CD4-positive, CD25-positive, alpha-beta regulatory T cell (primary cell): ENCODE data around the gene LRRC74B. TPM values are rescaled to one million over a fixed set of nuclear protein-coding genes. Genes with fewer than 3 reads are reported as not detected.

Source experiments
- ATAC-seq, 2 donors: fragments of 150-1000 bp; cut with Tn5 transposase; one replicate each; pipeline ENCODE4 v1.10.0; 2021; ENCODE audit warnings: low read depth in 2 of 2, moderate number of reproducible peaks in 2 of 2, moderate library complexity in 1 of 2
- DNase-seq, 3 donors: peaks; one replicate each; pipeline versions ENCODE4 v3.0.0 to v3.0.0-alpha.2; 2012 to 2022; ENCODE audit warnings: mixed read lengths in 1 of 3
- H3K27ac ChIP-seq: one replicate; pipeline ENCODE4 v1.7.0; 2013; ENCODE audit warnings: mild to moderate bottlenecking, low read length; ENCODE audit not compliant: insufficient read depth, poor library complexity, severe bottlenecking
- H3K27me3 ChIP-seq: one replicate; pipeline ENCODE4 v1.7.0; 2013; ENCODE audit warnings: low read length; ENCODE audit not compliant: control insufficient read depth, insufficient read depth
- H3K36me3 ChIP-seq: one replicate; pipeline ENCODE4 v1.7.0; 2013; ENCODE audit warnings: mild to moderate bottlenecking, low read length, moderate library complexity; ENCODE audit not compliant: control insufficient read depth, insufficient read depth
- H3K4me1 ChIP-seq: 2 replicates; pipeline ENCODE4 v1.7.0; 2013; ENCODE audit warnings: mild to moderate bottlenecking, low read length; ENCODE audit not compliant: insufficient read depth, control insufficient read depth, poor library complexity, severe bottlenecking
- H3K4me3 ChIP-seq: one replicate; pipeline ENCODE4 v1.7.0; 2013; ENCODE audit warnings: low read depth, mild to moderate bottlenecking, low read length, moderate library complexity
- H3K9me3 ChIP-seq, 2 experiments: 1 replicate in 1 of 2; 2 replicates in 1 of 2; pipeline ENCODE4 v1.7.0; 2013; ENCODE audit warnings: low read length in 2 of 2, mild to moderate bottlenecking in 1 of 2, moderate library complexity in 1 of 2; ENCODE audit not compliant: control insufficient read depth in 2 of 2
- H3K27ac Mint-ChIP-seq, 3 donors: one replicate each; pipeline ENCODE4 v1.8.0; 2020 to 2022; ENCODE audit warnings: mild to moderate bottlenecking in 3 of 3, mixed read lengths in 3 of 3, moderate library complexity in 2 of 3
- H3K27me3 Mint-ChIP-seq: one replicate; pipeline ENCODE4 v1.8.0; 2022; ENCODE audit warnings: mild to moderate bottlenecking, mixed read lengths
- H3K36me3 Mint-ChIP-seq: one replicate; pipeline ENCODE4 v1.8.0; 2020; ENCODE audit warnings: mixed read lengths
- H3K4me1 Mint-ChIP-seq, 4 donors: one replicate each; pipeline ENCODE4 v1.8.0; 2020 to 2022; ENCODE audit warnings: mixed read lengths in 4 of 4, mild to moderate bottlenecking in 1 of 4
- H3K4me3 Mint-ChIP-seq, 4 donors: one replicate each; pipeline ENCODE4 v1.8.0; 2020 to 2022; ENCODE audit warnings: mild to moderate bottlenecking in 4 of 4, mixed read lengths in 4 of 4, moderate library complexity in 3 of 4
- H3K9me3 Mint-ChIP-seq, 7 donors: one replicate each; pipeline ENCODE4 v1.8.0; 2020 to 2022; ENCODE audit warnings: mixed read lengths in 7 of 7, mild to moderate bottlenecking in 3 of 7, moderate library complexity in 2 of 7
- polyA plus RNA-seq, 4 donors: library from polyadenylated mRNA; unstranded; fragments of 300-500 nt; fragmentation: Illumina TruSeq; gene quantifications; one replicate each; pipeline ENCODE4 v1.2.3, GENCODE V29; 2021
- total RNA-seq: library from RNA; stranded (reverse); gene quantifications from one replicate; pipeline ENCODE4 v1.2.3, GENCODE V29; 2022

The LRRC74B gene
- total and polyA plus RNA-seq, 5 donors from 2014 or later = 0.10 TPM; not detected in 4

GRCh38 chr22:21105294-21105693 lies 59.5 kb downstream of the LRRC74B start:
- H3K36me3 ChIP-seq = no peaks in the 10 kb centered on the region
- peaks cover 0 to 10% (median 6%) of the 10 kb centered on the region in 4 donors for H3K4me1 Mint-ChIP-seq
- H3K9me3 ChIP-seq = no peaks in the 10 kb centered on the region
- no peak overlapping the region for H3K4me3 ChIP-seq
- peaks cover 0 to 1% (median 0%) of the 10 kb centered on the region in 7 donors for H3K9me3 Mint-ChIP-seq
- no peak for DNase-seq
- peaks cover 5% of the 10 kb centered on the region for H3K27me3 ChIP-seq
- peaks cover 36% of the 10 kb centered on the region for H3K27me3 Mint-ChIP-seq
- H3K36me3 Mint-ChIP-seq = no peaks in the 10 kb centered on the region
- H3K27ac Mint-ChIP-seq = no peak overlapping the region
- no peak for ATAC-seq
- H3K4me3 Mint-ChIP-seq = no peak overlapping the region
- H3K4me1 ChIP-seq = peaks cover 4% of the 10 kb centered on the region
- H3K27ac ChIP-seq = no peak overlapping the region

GRCh38 chr22:21106000-21106399 lies 60.3 kb downstream of the LRRC74B start:
- Histone ChIP-seq H3K4me1 (peaks cover 4% of the 10 kb centered on the region), H3K4me3 (no peak overlapping the region), H3K9me3 (no peaks in the 10 kb centered on the region), H3K27ac (no peak overlapping the region), H3K27me3 (peaks cover 5% of the 10 kb centered on the region), H3K36me3 (no peaks in the 10 kb centered on the region)
- no peak for ATAC-seq
- peaks cover 37% of the 10 kb centered on the region for H3K27me3 Mint-ChIP-seq
- peaks cover 0 to 10% (median 6%) of the 10 kb centered on the region in 4 donors for H3K4me1 Mint-ChIP-seq
- H3K36me3 Mint-ChIP-seq = no peaks in the 10 kb centered on the region
- no peak for DNase-seq
- no peak overlapping the region for H3K27ac Mint-ChIP-seq
- peaks cover 0 to 1% (median 0%) of the 10 kb centered on the region in 7 donors for H3K9me3 Mint-ChIP-seq
- no peak overlapping the region for H3K4me3 Mint-ChIP-seq

DNA sequence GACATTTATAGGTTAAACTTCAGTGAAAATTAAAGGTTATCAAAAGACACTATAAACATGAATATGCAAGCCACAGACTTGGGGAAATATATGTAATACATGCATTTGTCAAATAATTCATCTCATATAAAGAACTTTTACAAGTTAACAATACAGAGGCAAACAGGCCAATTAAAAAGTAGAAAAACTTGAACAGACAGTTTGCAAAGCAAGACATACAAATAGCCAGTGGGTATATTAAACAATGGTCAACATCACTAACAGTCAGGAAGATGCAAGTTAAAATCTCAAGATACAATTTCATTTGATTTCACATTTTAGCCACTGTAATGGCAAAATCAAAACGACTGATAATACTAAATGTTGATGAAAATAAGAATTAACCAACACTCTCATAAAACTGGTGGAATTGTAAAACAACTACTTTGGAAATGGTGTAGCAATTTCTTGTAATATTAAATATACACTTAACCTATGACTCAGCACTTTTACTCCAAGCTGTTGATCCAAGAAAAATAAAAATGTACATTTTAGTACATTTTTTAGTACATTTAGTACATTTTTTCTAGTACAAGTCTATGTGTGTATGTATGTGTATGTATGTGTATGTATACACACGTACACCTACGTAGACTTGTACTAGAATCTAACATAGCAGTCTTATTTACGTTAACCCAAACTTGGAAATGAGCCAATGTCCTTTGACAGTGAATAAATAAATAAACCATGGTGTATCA lies 62.8 kb downstream of the LRRC74B start:
- Mint-ChIP-seq H3K9me3 (no peaks in the 10 kb centered on the region), H3K36me3 (no peaks in the 10 kb centered on the region), H3K27me3 (peaks cover 30% of the 10 kb centered on the region), H3K27ac (no peak overlapping the region), H3K4me1 (peaks cover 0 to 2% (median 0%) of the 10 kb centered on the region in 4 donors), H3K4me3 (no peak overlapping the region)
- ATAC-seq (no peak), DNase-seq (no peak)
- no peak overlapping the region for H3K4me3 ChIP-seq
- H3K36me3 ChIP-seq = no peaks in the 10 kb centered on the region
- H3K4me1 ChIP-seq = no peaks in the 10 kb centered on the region
- no peak overlapping the region for H3K27ac ChIP-seq
- peaks cover 5% of the 10 kb centered on the region for H3K27me3 ChIP-seq
- no peaks in the 10 kb centered on the region for H3K9me3 ChIP-seq

Other genes with a start within 250 kb of the LRRC74B start
- 182 TPM for gene PI4KA, start 187.1 kb upstream of the LRRC74B start, total RNA-seq
- gene PI4KA, start 187.1 kb upstream of the LRRC74B start, polyA plus RNA-seq = 10 to 100 TPM; 38.9 to 47.0 (median 41.9) TPM
- 23.1 TPM for gene SNAP29, start 186.9 kb upstream of the LRRC74B start, total RNA-seq
- gene SNAP29, start 186.9 kb upstream of the LRRC74B start, polyA plus RNA-seq = 10 to 100 TPM; 20.1 to 34.0 (median 25.4) TPM
- gene CRKL, start 128.5 kb upstream of the LRRC74B start, total RNA-seq = 49.5 TPM
- gene CRKL, start 128.5 kb upstream of the LRRC74B start, polyA plus RNA-seq = 10 to 100 TPM; 41.7 to 61.4 (median 57.0) TPM
- 0.49 TPM for gene AIFM3, start 78.7 kb upstream of the LRRC74B start, total RNA-seq
- gene AIFM3, start 78.7 kb upstream of the LRRC74B start, polyA plus RNA-seq = not detected
- 69.4 TPM for gene LZTR1, start 63.6 kb upstream of the LRRC74B start, total RNA-seq
- gene LZTR1, start 63.6 kb upstream of the LRRC74B start, polyA plus RNA-seq = 10 to 100 TPM in 3 of 4 donors, 1 to 10 TPM in 1; 9.6 to 12.1 (median 11.7) TPM
- gene THAP7, start 43.8 kb upstream of the LRRC74B start, total RNA-seq = 41.7 TPM
- 10 to 100 TPM; 38.5 to 58.0 (median 47.4) TPM for gene THAP7, start 43.8 kb upstream of the LRRC74B start, polyA plus RNA-seq
- 0.59 TPM for gene P2RX6, start 30.8 kb upstream of the LRRC74B start, total RNA-seq
- under 1 TPM in 1 of 4 donors, not detected in 3; 0.10 TPM for gene P2RX6, start 30.8 kb upstream of the LRRC74B start, polyA plus RNA-seq
- gene SLC7A4, start 13.4 kb upstream of the LRRC74B start, total RNA-seq = not detected
- gene SLC7A4, start 13.4 kb upstream of the LRRC74B start, polyA plus RNA-seq = under 1 TPM in 1 of 4 donors, not detected in 3; 0.09 TPM